ENCODE measurements around the gene ASF1A. TPM values are rescaled to one million over a fixed set of nuclear protein-coding genes. Genes with fewer than 3 reads are reported as not detected.

The ASF1A gene
- total and polyA plus RNA-seq, 2 of the 13 experiments (the other 11 are each of a cell fraction or from before 2014, with no cell fraction given), result 14.5 to 49.9 TPM

DNA sequence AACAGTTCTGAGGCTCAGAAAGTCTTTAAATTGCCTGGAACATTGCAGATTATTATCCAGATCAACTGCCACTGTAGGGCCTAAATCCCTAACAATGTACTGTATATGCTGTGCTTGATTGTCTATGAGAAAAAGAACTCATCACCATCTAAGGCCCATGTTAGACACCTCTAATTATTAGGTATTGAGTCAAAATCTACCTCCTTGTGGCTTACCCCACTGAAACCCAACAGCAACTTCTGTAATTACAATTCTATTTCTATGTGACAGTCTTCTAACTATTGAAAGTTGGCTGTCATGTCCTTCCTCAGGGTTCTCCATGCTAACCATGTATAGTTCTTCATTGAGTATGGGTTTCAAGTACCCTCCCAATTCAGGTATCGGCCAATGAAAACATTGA, 27.1 kb downstream of the ASF1A start:
- Histone ChIP-seq H3K79me2 (ENCODE audit: insufficient read depth, low read length) (no peaks in the 10 kb centered on the region), H3K27me3 (ENCODE audit: control insufficient read depth in 1 of 2, insufficient read depth in 2 of 2, low read length in 2 of 2) (no peaks in the 10 kb centered on the region), H4K20me1 (ENCODE audit: insufficient read depth, low read length) (no peaks in the 10 kb centered on the region), H3K4me2 (ENCODE audit: low read depth, low read length) (no peak overlapping the region), H2AFZ (ENCODE audit: low read length) (no peak overlapping the region), H3K36me3 (replicated peaks in 1 of 2; ENCODE audit: control insufficient read depth in 1 of 2, insufficient read depth in 2 of 2, low read length in 2 of 2) (peaks cover 15 to 54% of the 10 kb centered on the region in 2 experiments), H3K9ac (ENCODE audit: insufficient read depth, low read depth, low read length) (no peak overlapping the region), H3K9me3 (ENCODE audit: low read length) (no peaks in the 10 kb centered on the region), H3K4me3 (replicated peaks in 1 of 3; ENCODE audit: insufficient read depth in 1 of 3, low read depth in 2 of 3, low read length in 3 of 3) (no peak overlapping the region), H3K4me1 (ENCODE audit: insufficient read depth, low read length) (peaks cover 16% of the 10 kb centered on the region), H3K27ac (ENCODE audit: extremely low read length, insufficient read depth, low read length) (no peak overlapping the region)
- CTCF ChIA-PET (ENCODE audit: low intra/inter-chr PET ratio, low total read pairs), result no interaction called here
- BruUV-seq (replicated peaks), result no TSS peak
- no peak for TF ChIP-seq ZNF33B (CRISPR knock-in tag; IDR thresholded peaks at IDR 0.05)
- TF ChIP-seq PHB2 (IDR thresholded peaks at IDR 0.05; ENCODE audit: partially characterized antibody), result no peak
- TF ChIP-seq SNRNP70 (IDR thresholded peaks at IDR 0.05; ENCODE audit: low read depth, low read length), result no peak
- no peak for TF ChIP-seq POLR2AphosphoS2 (IDR thresholded peaks at IDR 0.05; ENCODE audit: low read depth, low read length)
- no peak for TF ChIP-seq PTBP1 (IDR thresholded peaks at IDR 0.05; ENCODE audit: low read depth, low read length, poor library complexity, severe bottlenecking)
- no peak for TF ChIP-seq MEF2D (CRISPR knock-in tag; IDR thresholded peaks at IDR 0.05)
- TF ChIP-seq, protein P1, sequence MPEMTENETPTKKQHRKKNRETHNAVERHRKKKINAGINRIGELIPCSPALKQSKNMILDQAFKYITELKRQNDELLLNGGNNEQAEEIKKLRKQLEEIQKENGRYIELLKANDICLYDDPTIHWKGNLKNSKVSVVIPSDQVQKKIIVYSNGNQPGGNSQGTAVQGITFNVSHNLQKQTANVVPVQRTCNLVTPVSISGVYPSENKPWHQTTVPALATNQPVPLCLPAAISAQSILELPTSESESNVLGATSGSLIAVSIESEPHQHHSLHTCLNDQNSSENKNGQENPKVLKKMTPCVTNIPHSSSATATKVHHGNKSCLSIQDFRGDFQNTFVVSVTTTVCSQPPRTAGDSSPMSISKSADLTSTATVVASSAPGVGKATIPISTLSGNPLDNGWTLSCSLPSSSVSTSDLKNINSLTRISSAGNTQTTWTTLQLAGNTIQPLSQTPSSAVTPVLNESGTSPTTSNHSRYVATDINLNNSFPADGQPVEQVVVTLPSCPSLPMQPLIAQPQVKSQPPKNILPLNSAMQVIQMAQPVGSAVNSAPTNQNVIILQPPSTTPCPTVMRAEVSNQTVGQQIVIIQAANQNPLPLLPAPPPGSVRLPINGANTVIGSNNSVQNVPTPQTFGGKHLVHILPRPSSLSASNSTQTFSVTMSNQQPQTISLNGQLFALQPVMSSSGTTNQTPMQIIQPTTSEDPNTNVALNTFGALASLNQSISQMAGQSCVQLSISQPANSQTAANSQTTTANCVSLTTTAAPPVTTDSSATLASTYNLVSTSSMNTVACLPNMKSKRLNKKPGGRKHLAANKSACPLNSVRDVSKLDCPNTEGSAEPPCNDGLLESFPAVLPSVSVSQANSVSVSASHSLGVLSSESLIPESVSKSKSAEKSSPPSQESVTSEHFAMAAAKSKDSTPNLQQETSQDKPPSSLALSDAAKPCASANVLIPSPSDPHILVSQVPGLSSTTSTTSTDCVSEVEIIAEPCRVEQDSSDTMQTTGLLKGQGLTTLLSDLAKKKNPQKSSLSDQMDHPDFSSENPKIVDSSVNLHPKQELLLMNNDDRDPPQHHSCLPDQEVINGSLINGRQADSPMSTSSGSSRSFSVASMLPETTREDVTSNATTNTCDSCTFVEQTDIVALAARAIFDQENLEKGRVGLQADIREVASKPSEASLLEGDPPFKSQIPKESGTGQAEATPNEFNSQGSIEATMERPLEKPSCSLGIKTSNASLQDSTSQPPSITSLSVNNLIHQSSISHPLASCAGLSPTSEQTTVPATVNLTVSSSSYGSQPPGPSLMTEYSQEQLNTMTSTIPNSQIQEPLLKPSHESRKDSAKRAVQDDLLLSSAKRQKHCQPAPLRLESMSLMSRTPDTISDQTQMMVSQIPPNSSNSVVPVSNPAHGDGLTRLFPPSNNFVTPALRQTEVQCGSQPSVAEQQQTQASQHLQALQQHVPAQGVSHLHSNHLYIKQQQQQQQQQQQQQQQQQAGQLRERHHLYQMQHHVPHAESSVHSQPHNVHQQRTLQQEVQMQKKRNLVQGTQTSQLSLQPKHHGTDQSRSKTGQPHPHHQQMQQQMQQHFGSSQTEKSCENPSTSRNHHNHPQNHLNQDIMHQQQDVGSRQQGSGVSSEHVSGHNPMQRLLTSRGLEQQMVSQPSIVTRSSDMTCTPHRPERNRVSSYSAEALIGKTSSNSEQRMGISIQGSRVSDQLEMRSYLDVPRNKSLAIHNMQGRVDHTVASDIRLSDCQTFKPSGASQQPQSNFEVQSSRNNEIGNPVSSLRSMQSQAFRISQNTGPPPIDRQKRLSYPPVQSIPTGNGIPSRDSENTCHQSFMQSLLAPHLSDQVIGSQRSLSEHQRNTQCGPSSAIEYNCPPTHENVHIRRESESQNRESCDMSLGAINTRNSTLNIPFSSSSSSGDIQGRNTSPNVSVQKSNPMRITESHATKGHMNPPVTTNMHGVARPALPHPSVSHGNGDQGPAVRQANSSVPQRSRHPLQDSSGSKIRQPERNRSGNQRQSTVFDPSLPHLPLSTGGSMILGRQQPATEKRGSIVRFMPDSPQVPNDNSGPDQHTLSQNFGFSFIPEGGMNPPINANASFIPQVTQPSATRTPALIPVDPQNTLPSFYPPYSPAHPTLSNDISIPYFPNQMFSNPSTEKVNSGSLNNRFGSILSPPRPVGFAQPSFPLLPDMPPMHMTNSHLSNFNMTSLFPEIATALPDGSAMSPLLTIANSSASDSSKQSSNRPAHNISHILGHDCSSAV (CRISPR knock-in tag; IDR thresholded peaks at IDR 0.05; ENCODE audit: borderline replicate concordance), result no peak
- no peak for TF ChIP-seq SPEN (CRISPR knock-in tag; IDR thresholded peaks at IDR 0.05; ENCODE audit: low read depth)
- no peak for FAIRE-seq
- intact Hi-C loops (cut with micrococcal nuclease; ENCODE audit: unreplicated experiment), result no loop called here
- POLR2A ChIA-PET, result no interaction called here
- in situ Hi-C loops (cut with HindIII; ENCODE audit: extremely low pct_ligation_motif_present, low pct_unique_long_range_greater_than_20kb), result no loop called here
- 96% methylated on average over 1 of the region's 1 CpG for WGBS (ENCODE audit: low lambda C conversion rate)
- no peak for ATAC-seq
- no peak for DNase-seq (ENCODE audit: low spot score)
